ENCODE results near the gene NFKB2. TPM values are rescaled to one million over a fixed set of nuclear protein-coding genes. Genes with fewer than 3 reads are reported as not detected.

Gene NFKB2
- total and polyA plus RNA-seq, 12 donors = 9.9 to 40.0 (median 16.2) TPM

DNA sequence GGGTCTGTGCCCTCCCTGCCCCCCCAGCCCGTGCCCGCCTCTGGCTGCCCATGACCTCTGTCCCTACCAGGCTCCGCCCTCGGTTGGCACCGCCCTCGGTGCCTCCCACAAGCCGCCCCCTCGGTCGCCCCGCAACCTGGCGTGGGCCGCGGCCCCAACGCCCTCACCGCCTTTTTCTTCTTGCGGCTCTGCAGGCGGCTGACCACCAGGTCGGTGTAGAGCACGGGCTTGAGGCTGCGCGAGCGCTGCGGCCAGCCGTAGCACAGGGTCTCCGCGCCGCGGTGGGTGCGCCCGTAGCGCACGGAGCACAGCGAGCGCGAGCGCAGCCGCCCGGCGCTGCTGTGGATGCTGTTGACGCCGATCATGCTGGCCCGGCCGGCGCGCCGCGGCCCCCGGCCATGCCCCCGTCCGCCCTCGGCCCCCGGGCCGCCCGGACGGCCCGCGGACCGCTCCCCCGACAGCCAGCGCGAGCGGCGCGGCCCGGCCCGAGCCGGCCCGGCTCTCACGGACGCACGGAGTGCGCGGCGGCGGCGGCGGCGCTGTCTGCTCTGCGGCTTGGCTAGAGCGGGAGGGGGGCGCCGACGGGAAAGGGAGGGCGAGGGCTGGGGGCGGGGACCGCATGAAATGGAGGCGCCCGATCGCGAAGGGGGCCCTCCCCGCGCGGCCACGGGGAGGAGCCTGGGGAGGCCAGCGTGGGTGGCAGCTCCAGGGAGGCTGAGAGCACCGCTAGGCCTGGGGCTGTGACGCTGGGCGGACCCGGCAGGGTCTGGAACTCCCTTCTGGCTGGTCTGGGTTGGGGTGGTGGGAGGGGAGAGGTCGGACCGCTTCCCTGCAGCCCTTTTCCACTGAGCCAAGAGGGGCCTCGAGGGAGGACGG lies 13.5 kb downstream of the NFKB2 start:
- TF ChIP-seq CTCF (IDR thresholded peaks at IDR 0.05) = no peak
- H3K27me3 ChIP-seq = peaks cover 13 to 71% (median 65%) of the 10 kb centered on the region in 7 donors
- 2% methylated on average over 74 to 103 of the region's 103 CpGs for WGBS, 2 donors
- ATAC-seq = peak in 5 of 8 donors; percentile 26 to 53 (median 34)
- DNase-seq = peak in 1 of 2 donors; percentile 38
- no peaks in the 10 kb centered on the region for H3K9me3 ChIP-seq
- intact Hi-C loops (cut with DNase I) = no loop called here
- no peaks in the 10 kb centered on the region for H3K36me3 ChIP-seq
- H3K4me3 ChIP-seq = peak overlapping the region in 9 of 10 donors; percentile 26 to 50 (median 41)
- H3K4me1 ChIP-seq = peaks cover 0 to 24% (median 13%) of the 10 kb centered on the region in 9 donors
- no peak overlapping the region for H3K27ac ChIP-seq

DNA sequence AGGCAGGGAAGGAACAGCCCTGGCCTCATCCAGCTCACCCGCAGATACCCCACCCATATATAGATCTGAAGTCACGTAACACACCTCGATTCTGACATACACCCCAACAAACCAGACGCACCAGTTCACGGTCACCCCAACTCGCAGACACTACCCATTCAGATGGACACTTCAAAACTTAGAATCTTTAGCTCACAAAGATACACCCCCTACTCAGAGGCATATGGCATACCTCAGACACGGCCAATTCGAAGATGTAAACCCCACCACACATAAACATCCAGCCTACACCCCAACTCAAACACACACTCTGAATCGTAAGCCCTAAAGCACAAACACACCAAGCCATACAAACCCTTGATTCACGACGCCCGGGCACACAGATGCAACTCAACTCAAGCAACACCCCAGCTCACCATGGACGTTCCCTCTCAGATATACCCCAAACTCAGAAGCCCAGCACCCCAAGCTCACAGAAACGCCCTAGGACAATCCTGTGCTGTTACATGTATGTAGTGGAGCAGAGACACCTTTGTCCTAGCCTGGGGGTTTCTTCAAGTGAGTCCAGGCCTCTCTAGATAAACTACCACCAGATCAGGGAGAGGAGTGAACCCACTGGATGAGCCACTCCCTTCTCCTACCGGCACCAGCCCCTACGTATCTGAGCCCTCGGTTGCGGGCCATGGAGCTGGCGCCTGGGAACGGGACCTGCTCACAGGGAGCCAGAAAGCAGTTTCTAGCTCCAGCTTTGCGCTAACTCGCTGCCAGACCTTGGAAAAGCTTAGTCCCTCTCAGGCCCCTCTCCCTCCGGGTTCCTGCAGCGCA lies 14.3 kb downstream of the NFKB2 start:
- WGBS, 2 donors = 28 to 33% methylated on average over 24 of the region's 24 CpGs

GRCh38 chr10:102410429-102411073 lies 15.0 kb downstream of the NFKB2 start:
- WGBS, 2 donors = 1 to 4% methylated on average over 47 to 48 of the region's 48 CpGs
- Histone ChIP-seq H3K36me3 (no peaks in the 10 kb centered on the region), H3K27me3 (peaks cover 13 to 82% (median 80%) of the 10 kb centered on the region in 7 donors), H3K9me3 (no peaks in the 10 kb centered on the region), H3K4me3 (peak overlapping the region in 9 of 10 donors; percentile 12 to 46 (median 37)), H3K4me1 (peaks cover 0 to 24% (median 13%) of the 10 kb centered on the region in 9 donors), H3K27ac (no peak overlapping the region)
- ATAC-seq (peak in 3 of 8 donors; percentile 4 to 22 (median 22)), DNase-seq (no peak)
- intact Hi-C loops (cut with DNase I) = loop anchor here in 1 of 10 donors (10.0 kb wide), 1 partner anchor 174 kb away; no protein-coding TSS in a partner anchor
- TF ChIP-seq CTCF (IDR thresholded peaks at IDR 0.05) = no peak

More for the DNA sequence above, 14.3 kb downstream of the NFKB2 start:
- DNase-seq (no peak), ATAC-seq (peak in 1 of 8 donors; percentile 3)
- intact Hi-C loops (cut with DNase I) = loop anchor here in 1 of 10 donors (10.0 kb wide), 1 partner anchor 175 kb away; no protein-coding TSS in a partner anchor
- Histone ChIP-seq H3K36me3 (no peaks in the 10 kb centered on the region), H3K4me3 (peak overlapping the region in 9 of 10 donors; percentile 12 to 50 (median 37)), H3K9me3 (no peaks in the 10 kb centered on the region), H3K4me1 (peaks cover 0 to 24% (median 13%) of the 10 kb centered on the region in 9 donors), H3K27me3 (peaks cover 13 to 75% (median 73%) of the 10 kb centered on the region in 7 donors), H3K27ac (no peak overlapping the region)
- TF ChIP-seq CTCF (IDR thresholded peaks at IDR 0.05) = no peak
